Progenitor cell of endocrine pancreas (in vitro differentiated cells): Measurements from ENCODE around the gene ELL3. TPM values are rescaled to one million over a fixed set of nuclear protein-coding genes. Genes with fewer than 3 reads are reported as not detected.

Experiments used
- DNase-seq: peaks from one replicate; pipeline ENCODE4 v3.0.0; 2021; ENCODE audit warnings: low spot score; ENCODE audit not compliant: unreplicated experiment
- H3K27ac Mint-ChIP-seq: 2 replicates; pipeline ENCODE4 v1.8.0; 2021; ENCODE audit warnings: mild to moderate bottlenecking, moderate library complexity, mixed read lengths
- H3K27me3 Mint-ChIP-seq: 2 replicates; pipeline ENCODE4 v1.8.0; 2021; ENCODE audit warnings: mixed read lengths
- H3K36me3 Mint-ChIP-seq: 2 replicates; pipeline ENCODE4 v1.8.0; 2022; ENCODE audit warnings: mixed read lengths; ENCODE audit not compliant: insufficient read depth
- H3K4me1 Mint-ChIP-seq: 2 replicates; pipeline ENCODE4 v1.8.0; 2021; ENCODE audit warnings: low read depth, mixed read lengths
- H3K4me3 Mint-ChIP-seq: 2 replicates; pipeline ENCODE4 v1.8.0; 2021; ENCODE audit warnings: low read depth, mild to moderate bottlenecking, moderate library complexity, mixed read lengths
- H3K9me3 Mint-ChIP-seq: 2 replicates; pipeline ENCODE4 v1.8.0; 2021; ENCODE audit warnings: low read depth, mixed read lengths
- total RNA-seq: library from RNA; stranded (reverse); gene quantifications from 2 replicates; pipeline ENCODE4 v1.2.1, GENCODE V29; 2021
- TF ChIP-seq, protein P1 (sequence below): fragments of 200-600 bp; sonication (generic); IDR thresholded peaks from one replicate; pipeline ENCODE4 v1.5.0; 2021; ENCODE audit warnings: antibody characterized with exemption, mild to moderate bottlenecking; ENCODE audit not compliant: unreplicated experiment

Gene ELL3
- total RNA-seq, 1 donor from 2014 or later = 2.1 TPM

GRCh38 chr15:43771816-43772215 lies 5.0 kb downstream of the ELL3 start:
- H3K36me3 Mint-ChIP-seq = peaks cover 38% of the 10 kb centered on the region
- H3K4me3 Mint-ChIP-seq = no peak overlapping the region
- TF ChIP-seq, protein P1, sequence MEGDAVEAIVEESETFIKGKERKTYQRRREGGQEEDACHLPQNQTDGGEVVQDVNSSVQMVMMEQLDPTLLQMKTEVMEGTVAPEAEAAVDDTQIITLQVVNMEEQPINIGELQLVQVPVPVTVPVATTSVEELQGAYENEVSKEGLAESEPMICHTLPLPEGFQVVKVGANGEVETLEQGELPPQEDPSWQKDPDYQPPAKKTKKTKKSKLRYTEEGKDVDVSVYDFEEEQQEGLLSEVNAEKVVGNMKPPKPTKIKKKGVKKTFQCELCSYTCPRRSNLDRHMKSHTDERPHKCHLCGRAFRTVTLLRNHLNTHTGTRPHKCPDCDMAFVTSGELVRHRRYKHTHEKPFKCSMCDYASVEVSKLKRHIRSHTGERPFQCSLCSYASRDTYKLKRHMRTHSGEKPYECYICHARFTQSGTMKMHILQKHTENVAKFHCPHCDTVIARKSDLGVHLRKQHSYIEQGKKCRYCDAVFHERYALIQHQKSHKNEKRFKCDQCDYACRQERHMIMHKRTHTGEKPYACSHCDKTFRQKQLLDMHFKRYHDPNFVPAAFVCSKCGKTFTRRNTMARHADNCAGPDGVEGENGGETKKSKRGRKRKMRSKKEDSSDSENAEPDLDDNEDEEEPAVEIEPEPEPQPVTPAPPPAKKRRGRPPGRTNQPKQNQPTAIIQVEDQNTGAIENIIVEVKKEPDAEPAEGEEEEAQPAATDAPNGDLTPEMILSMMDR = no peak
- no peak for DNase-seq
- no peaks in the 10 kb centered on the region for H3K27me3 Mint-ChIP-seq
- peaks cover 2% of the 10 kb centered on the region for H3K4me1 Mint-ChIP-seq
- no peak overlapping the region for H3K27ac Mint-ChIP-seq
- H3K9me3 Mint-ChIP-seq = no peaks in the 10 kb centered on the region

DNA sequence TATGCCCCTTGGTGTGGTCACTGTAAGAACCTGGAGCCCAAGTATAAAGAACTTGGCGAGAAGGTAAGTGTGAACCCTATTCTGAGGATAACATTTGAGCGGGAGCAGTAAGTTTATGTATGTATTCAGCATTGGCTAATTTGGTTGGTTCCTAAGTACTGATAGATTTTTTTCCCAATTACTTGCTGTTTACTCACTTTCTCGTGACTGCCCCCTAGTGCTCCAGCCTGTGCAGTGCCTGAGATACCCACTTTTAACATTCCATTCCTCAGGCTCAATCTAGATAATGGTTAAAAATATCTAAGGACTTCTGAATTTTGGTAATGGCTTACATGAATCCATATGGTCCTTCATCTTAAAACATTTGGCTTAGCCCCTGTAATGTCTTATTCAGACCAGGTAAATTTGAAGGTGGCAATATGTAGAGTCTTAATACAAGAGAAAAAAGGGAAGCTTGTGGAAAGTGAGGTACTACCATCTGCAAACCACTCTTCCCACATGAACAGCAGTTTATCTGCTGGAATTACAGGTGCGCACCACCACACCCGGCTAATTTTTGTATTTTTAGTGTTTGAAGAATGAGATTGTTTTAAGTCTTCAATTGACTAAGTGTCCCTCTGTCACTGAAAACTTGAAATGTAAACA lies 7.1 kb downstream of the ELL3 start:
- TF ChIP-seq, protein P1 = peak; percentile 82
- Mint-ChIP-seq H3K27me3 (no peaks in the 10 kb centered on the region), H3K27ac (peak overlapping the region; percentile 59), H3K4me1 (no peaks in the 10 kb centered on the region), H3K9me3 (no peaks in the 10 kb centered on the region), H3K36me3 (peaks cover 48% of the 10 kb centered on the region), H3K4me3 (no peak overlapping the region)
- peak; percentile 33 for DNase-seq

- H3K36me3 Mint-ChIP-seq = peaks cover 39% of the 10 kb centered on the region
- TF ChIP-seq, protein P1 = no peak
- H3K27ac Mint-ChIP-seq = no peak overlapping the region
- no peak overlapping the region for H3K4me3 Mint-ChIP-seq
- DNase-seq = no peak
- H3K4me1 Mint-ChIP-seq = no peaks in the 10 kb centered on the region
- H3K9me3 Mint-ChIP-seq = no peaks in the 10 kb centered on the region
- no peaks in the 10 kb centered on the region for H3K27me3 Mint-ChIP-seq
These were observed 12.8 kb downstream of the ELL3 start for GRCh38 chr15:43763819-43764446.

DNA sequence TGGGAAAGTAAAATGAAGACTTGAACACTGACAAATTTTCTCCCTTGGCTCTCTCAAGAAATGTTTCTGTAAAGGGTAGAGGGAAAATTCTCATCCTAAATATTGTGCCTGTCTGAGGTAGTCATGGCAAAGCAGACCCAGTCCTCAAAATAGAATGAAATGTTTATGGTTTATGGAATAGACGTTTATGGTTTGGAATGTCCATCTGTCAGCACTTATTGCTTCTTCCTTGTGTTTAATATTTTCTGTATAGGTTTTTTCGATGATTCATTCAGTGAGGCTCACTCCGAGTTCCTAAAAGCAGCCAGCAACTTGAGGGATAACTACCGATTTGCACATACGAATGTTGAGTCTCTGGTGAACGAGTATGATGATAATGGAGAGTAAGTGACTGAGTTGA lies 13.9 kb downstream of the ELL3 start:
- peak overlapping the region; percentile 31 for H3K27ac Mint-ChIP-seq
- TF ChIP-seq, protein P1 = no peak
- H3K9me3 Mint-ChIP-seq = no peaks in the 10 kb centered on the region
- no peaks in the 10 kb centered on the region for H3K27me3 Mint-ChIP-seq
- no peaks in the 10 kb centered on the region for H3K4me1 Mint-ChIP-seq
- no peak overlapping the region for H3K4me3 Mint-ChIP-seq
- DNase-seq = no peak
- peaks cover 30% of the 10 kb centered on the region for H3K36me3 Mint-ChIP-seq

GRCh38 chr15:43751885-43752284 lies 24.9 kb downstream of the ELL3 start:
- DNase-seq = no peak
- Mint-ChIP-seq H3K4me3 (no peak overlapping the region), H3K9me3 (no peaks in the 10 kb centered on the region), H3K4me1 (peaks cover 24% of the 10 kb centered on the region), H3K27ac (no peak overlapping the region), H3K36me3 (peaks cover 18% of the 10 kb centered on the region), H3K27me3 (no peaks in the 10 kb centered on the region)
- TF ChIP-seq, protein P1 = no peak
